ENCODE measurements around the gene HOXD10.

HOXD10 gene

DNA sequence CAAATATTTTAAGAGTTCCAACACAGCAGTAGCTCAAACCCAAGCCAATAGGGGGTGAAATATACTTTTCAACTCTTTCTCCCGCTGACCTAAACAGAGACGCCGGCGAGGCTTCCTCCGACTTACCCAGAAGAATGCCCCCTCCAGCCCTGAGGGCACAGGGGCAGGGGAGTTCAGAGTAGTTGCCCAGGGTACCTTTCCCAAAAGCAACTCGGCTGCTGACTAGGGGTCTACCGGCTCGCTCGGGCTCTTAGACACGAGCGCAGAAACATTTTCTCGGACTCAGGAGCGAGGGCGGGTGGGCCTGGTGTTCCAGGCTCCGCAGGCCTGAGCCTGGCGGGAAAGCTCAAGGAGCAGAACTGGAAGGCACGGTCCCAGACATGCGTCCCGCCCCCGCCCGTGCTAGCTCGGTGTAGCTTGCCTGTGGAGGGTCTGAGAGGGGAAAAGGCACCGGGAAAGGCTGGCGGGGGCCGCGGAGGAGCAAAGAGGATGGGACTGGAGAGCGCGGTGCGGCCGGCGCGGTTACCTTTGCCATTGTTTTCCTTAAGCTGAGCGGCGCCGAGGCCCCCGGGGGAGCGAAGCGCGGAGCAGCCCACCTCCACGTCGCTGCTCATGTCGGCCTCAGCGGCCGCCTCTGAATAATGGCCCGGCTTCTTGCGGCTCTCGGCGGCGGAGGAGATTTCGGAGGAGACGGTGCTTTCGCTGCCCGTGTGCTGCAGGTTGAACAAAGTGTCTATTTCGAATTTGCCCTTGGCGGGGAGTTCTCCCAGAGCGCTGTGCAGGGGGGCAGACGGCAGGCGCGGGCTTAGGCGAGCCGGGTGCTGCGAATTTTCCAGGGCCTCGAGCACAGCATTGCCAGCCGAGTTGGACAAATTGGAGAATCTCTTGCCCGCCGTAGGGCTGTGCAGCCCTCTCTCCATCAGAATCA lies 33.5 kb upstream of the HOXD10 start:
- FAIRE-seq: no peak

DNA sequence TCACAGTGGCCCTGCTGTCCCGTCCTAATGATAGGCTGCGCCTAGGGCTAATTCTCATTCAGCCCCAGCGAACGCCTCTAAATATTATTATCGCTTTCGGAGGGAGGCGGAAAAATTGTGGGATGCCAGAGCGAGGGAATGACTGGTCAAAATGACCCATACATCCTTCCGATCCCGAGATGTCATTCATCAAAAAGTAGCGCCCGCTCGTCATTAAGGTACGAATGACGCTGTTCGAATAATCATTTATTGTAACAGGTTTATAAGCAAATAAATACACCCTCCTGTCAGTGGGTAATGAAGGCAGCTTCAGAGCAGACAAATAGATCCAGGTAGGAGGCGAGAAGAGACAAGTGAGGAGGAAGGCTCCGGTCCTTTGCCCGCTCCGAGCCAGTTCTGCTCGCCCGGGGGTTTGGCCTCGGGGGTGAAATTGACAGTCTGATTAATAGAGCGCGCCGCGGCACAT lies 32.7 kb upstream of the HOXD10 start, which contains the start of gene EVX2:
Gene EVX2 (minus strand): TSS at position 167 of the 466 bp plus-strand sequence. CDS start 186 bp downstream, outside the sequence.
- no peak for FAIRE-seq

DNA sequence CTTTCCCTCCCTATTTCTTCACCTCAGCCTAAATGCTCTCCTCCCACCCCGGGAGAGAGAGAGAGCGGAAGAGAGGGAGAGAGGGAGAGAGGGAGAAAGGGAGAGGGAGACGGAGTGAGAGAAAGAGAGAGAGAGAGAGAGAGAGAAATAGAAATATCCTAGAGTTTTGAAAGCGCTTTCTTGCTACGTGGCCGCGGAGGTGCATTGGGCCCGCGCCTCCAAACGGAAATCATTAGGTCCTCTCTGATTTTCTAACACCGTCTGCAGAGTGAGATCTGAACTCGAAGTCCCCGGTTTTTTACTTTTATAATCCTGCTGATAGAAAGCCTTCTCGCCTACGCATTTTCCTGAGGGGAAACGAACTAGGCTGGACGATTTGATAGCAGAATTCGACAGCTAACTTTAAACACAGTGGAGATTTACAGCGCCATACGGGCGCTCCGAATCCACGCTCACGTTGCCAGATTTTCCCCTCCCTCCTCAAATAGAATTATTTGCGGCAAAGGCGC lies 31.9 kb upstream of the HOXD10 start:
- FAIRE-seq: no peak

DNA sequence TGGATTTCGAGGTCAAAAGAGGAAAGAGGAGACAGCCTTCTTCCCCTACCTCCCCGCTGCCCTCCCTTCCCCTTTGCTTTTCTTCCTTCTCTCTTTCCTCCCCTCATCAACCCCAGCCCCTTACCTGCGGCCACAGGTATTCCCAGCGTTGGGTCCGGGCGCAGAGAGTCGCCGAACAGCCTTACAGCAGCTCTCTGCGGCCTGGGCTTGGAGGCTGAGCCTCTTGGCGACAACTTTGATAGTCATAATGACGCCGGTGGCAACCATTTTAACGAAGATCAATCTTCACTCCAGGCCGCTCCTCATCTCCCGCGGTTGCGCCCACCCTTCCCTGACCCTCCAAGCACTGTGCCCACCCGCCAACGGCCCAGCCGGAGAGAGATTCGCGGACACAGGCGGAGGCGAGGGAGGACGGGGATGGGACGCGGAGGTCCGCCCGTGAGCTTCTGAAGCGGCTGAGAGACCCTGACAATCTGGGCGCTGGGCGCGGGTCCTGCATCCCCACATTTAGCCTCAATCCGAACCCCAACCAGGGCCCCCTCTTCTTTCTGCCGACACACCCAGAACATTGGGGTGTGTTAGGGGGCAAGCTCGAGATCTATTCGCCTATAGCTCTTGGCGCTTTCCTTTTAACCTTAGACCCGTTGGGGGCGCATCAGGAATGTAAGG lies 31.3 kb upstream of the HOXD10 start:
- no peak for FAIRE-seq

DNA sequence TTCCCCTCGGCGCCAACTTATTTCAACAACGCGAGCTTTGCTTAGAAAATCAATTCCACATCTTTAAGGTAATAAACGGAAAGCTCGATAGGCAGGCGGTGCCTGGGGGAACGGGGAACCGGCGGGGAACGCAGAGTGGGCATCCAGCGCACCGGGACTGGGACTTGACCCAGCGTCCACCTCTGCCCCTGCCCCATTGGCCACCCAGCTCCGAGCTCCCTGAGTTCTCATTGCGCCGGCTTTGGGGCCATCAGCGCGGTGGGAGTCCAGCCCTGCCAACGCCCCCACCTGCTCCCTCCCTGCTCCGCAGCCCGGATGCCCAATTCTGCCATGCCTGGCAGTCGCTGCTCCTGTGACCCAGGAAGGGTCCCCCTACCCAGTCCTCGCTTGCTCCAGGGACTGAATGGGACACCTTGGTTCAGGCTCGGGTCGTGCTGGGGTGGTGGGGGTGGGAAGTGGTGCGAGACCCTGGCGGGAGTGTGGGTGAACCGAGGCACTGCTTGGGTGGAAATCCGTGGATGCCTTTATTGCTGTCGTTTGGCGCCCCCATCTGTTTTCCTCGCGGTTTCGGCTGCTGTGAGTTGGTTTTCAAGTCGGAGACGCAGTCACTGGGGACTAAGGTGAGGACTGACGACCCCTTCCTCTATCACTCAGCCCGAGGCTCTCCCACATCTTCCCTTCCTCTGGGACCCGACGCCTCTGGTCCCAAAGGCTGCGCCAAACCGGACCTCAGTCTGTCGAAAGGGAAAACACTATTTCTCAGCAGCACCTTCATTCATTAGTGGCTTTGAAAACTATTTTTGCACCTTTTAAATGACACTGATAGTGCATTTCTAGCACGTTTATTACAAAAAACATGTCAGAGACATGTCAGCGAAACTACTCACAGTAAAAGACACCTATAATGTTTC lies 30.5 kb upstream of the HOXD10 start:
- no peak for FAIRE-seq

DNA sequence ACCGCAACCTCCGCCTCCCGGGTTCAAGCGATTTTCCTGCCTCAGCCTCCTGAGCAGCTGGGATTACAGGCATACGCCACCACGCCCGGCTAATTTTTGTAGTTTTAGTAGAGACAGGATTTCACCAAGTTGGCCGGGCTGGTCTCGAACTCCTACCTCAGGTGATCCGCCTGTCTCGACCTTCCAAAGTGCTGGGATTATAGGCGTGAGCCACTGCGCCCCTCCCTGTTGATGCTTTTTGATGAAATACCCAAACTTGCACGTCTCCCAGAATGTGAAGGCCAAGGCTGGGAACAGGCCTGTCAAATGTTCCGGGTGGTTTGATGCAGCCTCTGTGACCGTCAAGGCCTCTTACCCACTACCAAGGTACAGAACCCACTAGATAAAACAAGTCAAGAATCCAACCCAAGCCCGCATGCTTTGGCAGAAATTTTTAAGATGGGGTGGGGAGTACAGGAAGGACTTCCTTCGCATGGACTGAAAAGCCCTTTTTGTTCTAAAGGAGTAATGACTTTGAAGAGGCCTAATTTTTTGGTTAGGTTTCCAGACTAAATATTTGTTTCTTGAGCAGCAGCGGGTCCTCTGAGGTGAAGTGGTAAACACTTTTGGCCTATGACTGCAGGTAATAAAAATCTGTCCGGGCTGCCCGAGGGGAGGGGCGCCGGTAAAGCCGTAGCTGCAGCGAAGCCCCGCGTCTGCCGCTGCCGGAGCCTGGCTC lies 29.1 kb upstream of the HOXD10 start:
- FAIRE-seq: no peak

DNA sequence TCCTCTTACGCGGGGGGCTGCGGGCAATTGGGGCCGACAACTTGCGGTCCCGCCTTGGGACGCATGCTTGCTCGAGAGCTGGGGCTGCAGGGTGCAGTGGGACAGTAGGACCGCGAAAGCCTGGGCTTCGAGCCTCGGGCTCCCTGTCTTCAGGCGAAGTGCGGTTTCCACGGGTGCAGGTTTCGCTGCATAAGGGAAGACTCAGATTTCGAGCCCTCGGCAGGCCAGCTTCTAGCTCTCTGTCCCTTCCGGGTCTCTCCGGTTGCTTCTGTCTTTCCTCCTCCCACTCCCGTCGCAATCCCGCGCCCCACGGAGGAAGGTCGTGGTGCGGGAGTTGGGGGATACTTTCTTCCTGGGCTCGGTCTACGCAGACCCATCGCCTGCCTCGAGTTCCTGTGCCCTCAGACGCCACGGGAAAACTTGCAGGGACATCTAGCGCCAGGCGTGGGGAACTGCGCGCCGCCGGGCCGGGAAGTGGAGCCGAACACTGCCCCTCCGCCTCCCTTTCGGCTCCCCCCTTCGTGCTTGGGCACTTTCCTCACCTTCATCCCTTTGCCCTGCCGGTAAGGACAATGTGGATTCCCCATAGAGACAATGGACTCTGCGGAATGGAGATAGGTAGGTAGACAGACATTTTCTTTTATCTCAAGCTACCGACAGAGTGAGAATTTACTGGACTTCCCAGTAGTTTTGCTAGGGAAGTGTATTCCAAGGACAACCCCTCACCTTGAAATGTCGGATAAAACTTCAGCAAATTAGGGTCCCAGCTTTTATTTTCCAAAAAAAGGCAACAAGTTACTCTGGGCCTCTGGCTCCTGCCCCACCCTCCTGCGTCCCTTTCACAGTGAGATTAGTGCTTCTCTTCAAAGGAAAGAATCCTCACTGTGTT lies 28.3 kb upstream of the HOXD10 start:
- no peak for FAIRE-seq

DNA sequence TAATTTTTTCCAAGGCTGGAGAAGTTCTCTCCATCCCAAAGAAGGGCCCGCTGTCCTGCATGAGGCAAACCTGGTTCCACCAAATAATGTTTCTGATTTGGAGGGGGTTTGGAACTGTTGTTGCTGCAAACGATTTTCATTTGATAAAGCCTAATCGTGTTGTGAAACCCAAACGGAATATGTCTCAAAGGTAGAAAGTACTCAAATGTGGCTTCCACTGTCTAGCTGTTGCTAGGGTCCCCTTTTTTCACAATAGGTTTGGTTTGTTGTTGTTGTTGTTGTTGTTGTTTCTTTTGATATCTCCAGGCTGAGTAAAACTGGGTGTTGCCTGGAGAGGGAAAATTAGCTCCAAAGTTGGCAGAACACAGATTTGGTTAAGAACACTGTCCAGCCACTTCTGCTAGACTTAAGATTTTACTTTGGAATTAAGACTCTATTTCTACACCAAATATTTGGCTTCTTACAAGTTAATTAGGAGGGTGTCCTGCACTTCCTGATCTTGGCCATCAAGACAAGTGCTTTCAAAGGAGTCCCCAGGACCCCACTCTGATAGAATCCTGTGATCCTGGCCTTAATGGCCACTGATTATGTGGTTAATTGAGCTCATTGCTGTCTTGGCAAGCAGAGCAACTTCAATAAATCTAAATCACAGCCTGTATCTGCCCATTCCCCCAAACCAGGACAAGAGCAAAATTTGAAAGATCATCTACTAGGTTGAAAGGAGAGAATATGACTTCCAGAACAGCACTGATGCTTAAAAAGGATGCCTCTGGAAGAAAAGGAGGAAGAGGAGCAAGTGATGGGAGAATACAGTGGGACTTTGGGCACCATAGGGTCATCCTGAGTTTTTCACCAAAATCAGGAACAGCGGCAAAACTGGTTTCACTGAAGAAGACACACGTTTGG lies 27.4 kb upstream of the HOXD10 start:
- no peak for FAIRE-seq

DNA sequence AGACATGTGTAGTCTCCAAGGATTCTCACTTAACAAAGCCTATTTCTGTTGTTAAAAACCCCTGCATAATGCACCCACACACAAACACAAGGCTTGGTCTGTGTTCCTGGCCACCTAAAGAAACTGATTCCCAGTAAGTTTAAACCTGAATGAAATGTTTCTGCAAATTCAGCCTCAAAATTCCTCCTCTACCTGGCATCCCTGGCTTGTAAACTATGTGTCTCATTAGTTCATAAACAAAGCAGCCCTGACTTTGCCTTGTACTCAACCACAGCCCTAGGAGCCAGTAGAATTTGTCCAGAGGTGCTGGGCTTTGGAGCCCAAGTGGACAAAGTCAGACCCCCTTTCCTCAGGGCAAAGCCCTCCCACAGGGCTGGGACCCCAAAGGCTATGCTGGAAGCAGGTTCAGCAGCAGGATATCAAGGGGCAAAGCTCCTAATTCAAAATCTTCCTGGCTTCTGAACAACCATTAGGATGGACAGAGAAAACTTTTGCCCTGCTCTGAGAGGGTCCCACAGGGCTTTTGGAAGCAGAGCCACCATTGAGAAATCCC lies 26.7 kb upstream of the HOXD10 start:
- FAIRE-seq: no peak

DNA sequence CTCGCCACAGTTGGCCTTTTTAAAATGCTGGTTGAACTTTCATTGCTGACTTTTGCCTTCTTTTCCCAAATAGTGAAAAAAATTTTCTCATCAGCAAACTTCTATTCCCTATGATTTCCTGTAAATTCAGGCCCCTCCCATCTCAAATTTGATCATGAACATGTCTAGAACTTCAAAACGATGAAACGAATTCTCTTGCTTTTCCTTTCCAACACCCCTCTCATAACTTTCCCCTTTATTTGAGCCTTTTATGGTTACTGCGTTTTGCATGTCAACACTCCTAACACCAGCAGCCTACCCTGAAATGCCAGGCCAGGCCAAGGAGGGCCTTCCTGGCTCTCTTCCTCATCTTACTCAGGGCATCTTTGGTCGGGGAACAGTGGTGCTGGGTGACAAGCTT lies 25.7 kb upstream of the HOXD10 start:
- no peak for FAIRE-seq

DNA sequence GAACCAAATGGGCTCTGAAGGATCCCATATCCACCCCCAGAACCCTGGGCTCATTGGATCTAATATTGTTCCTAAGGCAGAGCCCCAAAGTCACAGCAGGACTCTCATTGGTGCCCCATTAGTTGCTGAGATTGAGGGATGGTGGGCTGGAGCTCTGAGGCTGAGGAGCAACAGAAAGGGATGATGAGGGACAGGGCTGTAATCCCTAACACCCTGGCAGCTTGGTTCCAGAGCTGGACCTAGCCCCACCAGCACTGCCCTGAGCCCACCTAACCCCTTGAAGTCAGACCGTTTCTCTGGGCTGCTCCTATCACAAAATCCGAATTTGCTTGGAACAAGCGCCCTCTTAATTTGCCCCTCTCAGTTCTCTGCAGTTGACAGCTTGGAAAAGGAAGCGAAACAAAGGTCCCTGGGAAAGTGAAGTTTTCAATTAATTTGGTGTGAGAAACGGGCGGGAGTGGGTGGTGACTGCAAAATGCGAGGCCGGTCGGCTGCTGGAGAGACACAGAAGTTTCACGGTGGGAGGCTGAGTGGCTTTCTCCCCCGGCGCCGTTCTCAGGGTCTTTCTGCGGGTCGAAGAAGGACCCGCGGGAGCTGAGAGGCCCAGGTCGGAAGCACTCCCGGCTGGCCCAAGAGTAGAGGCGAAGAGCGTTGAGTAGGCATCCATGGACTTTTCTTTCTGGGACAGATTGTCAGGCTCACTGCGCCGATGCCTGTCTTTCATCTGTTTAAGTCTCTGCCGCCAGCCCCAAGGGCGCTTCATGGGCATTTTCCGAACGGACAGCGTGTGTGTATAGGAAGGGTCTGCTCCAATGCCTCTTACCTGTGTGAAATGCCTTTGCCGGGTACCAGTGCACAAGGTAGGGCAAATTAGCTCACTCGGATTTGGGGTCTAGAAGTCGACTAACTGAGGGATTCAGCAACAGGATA lies 25.0 kb upstream of the HOXD10 start:
- no peak for FAIRE-seq

DNA sequence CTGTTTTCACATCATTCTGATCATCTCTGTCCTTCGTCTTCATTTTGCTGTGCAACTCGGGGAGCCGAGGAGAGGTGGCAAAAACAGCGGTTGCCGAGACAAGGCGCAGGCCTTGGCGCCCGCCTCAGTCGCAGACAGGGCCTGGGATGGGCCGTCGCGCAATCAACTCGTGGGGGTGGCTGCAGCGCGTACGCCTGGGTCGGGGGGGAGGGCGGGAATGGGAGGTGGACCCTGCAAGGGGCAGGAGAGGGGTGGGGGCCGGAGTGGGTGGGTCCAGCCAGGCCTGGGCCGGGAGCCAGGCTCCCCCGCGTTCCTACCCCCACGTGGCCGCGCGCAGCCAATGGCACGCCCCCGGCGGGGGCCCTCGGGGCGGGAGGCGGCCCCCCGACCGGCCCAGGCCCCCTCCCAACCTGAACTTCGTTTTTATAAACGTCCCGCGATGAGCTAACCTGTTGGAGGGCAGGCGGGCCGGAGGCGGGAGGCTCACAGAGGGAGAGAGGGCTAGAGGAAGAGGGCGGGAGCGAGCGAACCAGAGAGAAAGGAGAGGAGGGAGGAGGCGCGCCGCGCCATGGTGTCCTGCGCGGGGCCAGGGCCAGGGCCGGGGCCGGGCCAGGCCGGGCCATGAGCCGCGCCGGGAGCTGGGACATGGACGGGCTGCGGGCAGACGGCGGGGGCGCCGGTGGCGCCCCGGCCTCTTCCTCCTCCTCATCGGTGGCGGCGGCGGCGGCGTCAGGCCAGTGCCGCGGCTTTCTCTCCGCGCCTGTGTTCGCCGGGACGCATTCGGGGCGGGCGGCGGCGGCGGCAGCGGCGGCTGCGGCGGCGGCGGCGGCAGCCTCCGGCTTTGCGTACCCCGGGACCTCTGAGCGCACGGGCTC lies 24.1 kb upstream of the HOXD10 start, which contains the start of gene HOXD13:
Gene HOXD13 (plus strand): TSS at position 452 of the 875 bp plus-strand sequence. CDS start 170 bp downstream, at position 622.
- FAIRE-seq: no peak

DNA sequence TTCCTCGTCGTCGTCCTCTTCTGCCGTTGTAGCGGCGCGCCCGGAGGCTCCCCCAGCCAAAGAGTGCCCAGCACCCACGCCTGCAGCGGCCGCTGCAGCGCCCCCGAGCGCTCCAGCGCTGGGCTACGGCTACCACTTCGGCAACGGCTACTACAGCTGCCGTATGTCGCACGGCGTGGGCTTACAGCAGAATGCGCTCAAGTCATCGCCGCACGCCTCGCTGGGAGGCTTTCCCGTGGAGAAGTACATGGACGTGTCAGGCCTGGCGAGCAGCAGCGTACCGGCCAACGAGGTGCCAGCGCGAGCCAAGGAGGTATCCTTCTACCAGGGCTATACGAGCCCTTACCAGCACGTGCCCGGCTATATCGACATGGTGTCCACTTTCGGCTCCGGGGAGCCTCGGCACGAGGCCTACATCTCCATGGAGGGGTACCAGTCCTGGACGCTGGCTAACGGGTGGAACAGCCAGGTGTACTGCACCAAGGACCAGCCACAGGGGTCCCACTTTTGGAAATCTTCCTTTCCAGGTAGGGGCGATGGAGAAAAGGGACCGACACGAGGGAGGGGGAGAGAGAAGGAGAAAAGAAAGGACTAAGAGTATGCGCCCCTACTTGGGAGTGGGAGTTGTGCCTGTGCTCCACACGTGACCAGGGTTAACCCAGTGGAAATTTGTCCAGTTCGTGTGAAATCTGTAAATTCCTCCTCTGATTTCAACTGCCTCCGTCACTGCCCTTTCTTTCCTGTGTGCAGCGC lies 23.3 kb upstream of the HOXD10 start:
- FAIRE-seq: no peak

DNA sequence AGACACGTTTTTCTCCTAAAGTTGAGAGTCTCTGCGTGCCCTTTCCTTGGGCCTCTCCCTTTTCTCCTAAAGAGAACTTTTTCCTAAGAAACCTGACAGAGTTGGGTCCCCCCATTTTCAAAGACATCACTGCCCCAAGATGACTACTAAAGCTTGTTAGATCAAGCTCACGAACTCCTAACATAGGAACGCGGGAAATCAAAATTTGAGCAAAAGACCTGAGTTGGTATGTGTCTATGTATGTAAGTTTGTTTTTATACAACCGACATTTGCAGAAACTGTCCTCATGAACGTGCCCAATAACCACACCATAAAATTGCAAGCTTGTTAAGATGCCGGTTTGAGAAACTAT lies 22.7 kb upstream of the HOXD10 start:
- FAIRE-seq: no peak

DNA sequence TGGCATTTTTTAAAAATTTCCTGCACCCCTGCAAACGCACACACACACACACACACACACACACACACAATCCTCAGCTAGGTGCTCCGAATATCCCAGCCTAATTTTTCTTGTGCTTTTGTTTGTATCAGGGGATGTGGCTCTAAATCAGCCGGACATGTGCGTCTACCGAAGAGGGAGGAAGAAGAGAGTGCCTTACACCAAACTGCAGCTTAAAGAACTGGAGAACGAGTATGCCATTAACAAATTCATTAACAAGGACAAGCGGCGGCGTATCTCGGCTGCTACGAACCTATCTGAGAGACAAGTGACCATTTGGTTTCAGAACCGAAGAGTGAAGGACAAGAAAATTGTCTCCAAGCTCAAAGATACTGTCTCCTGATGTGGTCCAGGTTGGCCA lies 22.2 kb upstream of the HOXD10 start:
- FAIRE-seq: no peak

DNA sequence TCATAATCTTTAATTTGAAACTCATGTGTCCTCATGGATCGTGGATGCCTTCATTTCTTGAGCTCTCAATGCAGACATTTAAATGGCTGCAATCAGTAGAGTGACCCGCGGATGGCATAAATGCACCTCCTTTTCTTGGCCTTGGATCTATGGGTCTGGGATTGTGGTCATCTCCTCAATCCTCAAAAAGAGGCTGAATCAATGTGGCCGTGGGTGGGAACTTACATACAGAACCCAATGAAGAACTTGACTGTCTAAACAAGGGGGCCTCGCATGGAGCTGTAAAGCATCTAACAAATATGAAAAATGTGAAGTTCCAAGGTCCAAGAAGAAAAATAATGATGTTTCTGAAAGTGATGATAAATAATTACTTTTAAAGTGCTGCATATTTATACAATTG lies 21.2 kb upstream of the HOXD10 start:
- FAIRE-seq: no peak

Data from endometrium (tissue), 2 donors.